ENCODE data around the gene MEGF8.
A peak's percentile ranks its signal among the peaks of the same experiment; 100 is the strongest.
"Not testable (repeated sequence)": the region's sequence is repeated elsewhere in the genome, so short reads cannot be mapped to it uniquely, and the experiment has no call there.

MEGF8 gene

GRCh38 chr19:42335374-42335936, 10.0 kb downstream of the MEGF8 start:
- TF ChIP-seq Cebpa-rat (IDR thresholded peaks at IDR 0.05), result no peak
- no peaks in the 10 kb centered on the region for H3K9me3 ChIP-seq
- peaks cover 52% of the 10 kb centered on the region for H4K20me1 ChIP-seq
- H3K4me2 ChIP-seq, result no peak overlapping the region
- H3K27me3 ChIP-seq, result no peaks in the 10 kb centered on the region
- 0 out of 2 replicates have a peak overlapping the region, but pooled peaks have one; percentile 34 for H3K9ac ChIP-seq
- H3K4me3 ChIP-seq, result no peak overlapping the region
- peaks cover 12% of the 10 kb centered on the region; the same call in 1 of the 2 replicates for H3K4me1 ChIP-seq
- peaks cover 59% of the 10 kb centered on the region for H3K36me3 ChIP-seq
- no peak overlapping the region for H3K27ac ChIP-seq

GRCh38 chr19:42335971-42336370, 10.5 kb downstream of the MEGF8 start:
- H3K36me3 ChIP-seq, result peaks cover 64% of the 10 kb centered on the region
- no peak overlapping the region for H3K9ac ChIP-seq
- H3K27me3 ChIP-seq, result no peaks in the 10 kb centered on the region
- H3K4me2 ChIP-seq, result no peak overlapping the region
- H3K27ac ChIP-seq, result no peak overlapping the region
- TF ChIP-seq Cebpa-rat (IDR thresholded peaks at IDR 0.05), result no peak
- no peaks in the 10 kb centered on the region for H3K9me3 ChIP-seq
- peaks cover 12% of the 10 kb centered on the region; the same call in 1 of the 2 replicates for H3K4me1 ChIP-seq
- peaks cover 47% of the 10 kb centered on the region for H4K20me1 ChIP-seq
- H3K4me3 ChIP-seq, result no peak overlapping the region

GRCh38 chr19:42339126-42339860, 13.9 kb downstream of the MEGF8 start:
- not testable (repeated sequence) for H3K4me1 ChIP-seq, H3K9me3 ChIP-seq, H3K4me3 ChIP-seq, H3K4me2 ChIP-seq, H3K27ac ChIP-seq, H3K9ac ChIP-seq, H3K27me3 ChIP-seq
- H3K36me3 ChIP-seq, result peaks cover 72% of the 10 kb centered on the region
- H4K20me1 ChIP-seq, result peaks cover 14% of the 10 kb centered on the region

- not testable (repeated sequence) for H3K27me3 ChIP-seq, H3K27ac ChIP-seq, H3K4me2 ChIP-seq, H3K9me3 ChIP-seq, H3K4me3 ChIP-seq, H3K4me1 ChIP-seq, H3K9ac ChIP-seq
- Histone ChIP-seq H3K36me3 (peaks cover 74% of the 10 kb centered on the region), H4K20me1 (peaks cover 11% of the 10 kb centered on the region)
Measured at GRCh38 chr19:42339922-42340321, 14.5 kb downstream of the MEGF8 start.

GRCh38 chr19:42343344-42344110, 18.1 kb downstream of the MEGF8 start:
- Histone ChIP-seq H3K9ac (no peak overlapping the region), H3K4me2 (no peak overlapping the region), H3K27ac (no peak overlapping the region), H3K36me3 (peaks cover 72% of the 10 kb centered on the region), H3K27me3 (no peaks in the 10 kb centered on the region), H3K4me3 (no peak overlapping the region), H3K9me3 (no peaks in the 10 kb centered on the region), H3K4me1 (no peaks in the 10 kb centered on the region), H4K20me1 (no peaks in the 10 kb centered on the region)
- no peak for TF ChIP-seq Cebpa-rat (IDR thresholded peaks at IDR 0.05)

GRCh38 chr19:42344336-42344893, 19.0 kb downstream of the MEGF8 start:
- H3K4me3 ChIP-seq, result no peak overlapping the region
- H3K4me2 ChIP-seq, result no peak overlapping the region
- TF ChIP-seq Cebpa-rat (IDR thresholded peaks at IDR 0.05), result no peak
- no peaks in the 10 kb centered on the region for H3K4me1 ChIP-seq
- H3K9ac ChIP-seq, result no peak overlapping the region
- peaks cover 80% of the 10 kb centered on the region for H3K36me3 ChIP-seq
- H4K20me1 ChIP-seq, result no peaks in the 10 kb centered on the region
- no peak overlapping the region for H3K27ac ChIP-seq
- no peaks in the 10 kb centered on the region for H3K27me3 ChIP-seq
- H3K9me3 ChIP-seq, result no peaks in the 10 kb centered on the region

GRCh38 chr19:42345191-42345812, 19.9 kb downstream of the MEGF8 start:
- no peaks in the 10 kb centered on the region for H3K4me1 ChIP-seq
- no peak overlapping the region for H3K9ac ChIP-seq
- H4K20me1 ChIP-seq, result no peaks in the 10 kb centered on the region
- no peaks in the 10 kb centered on the region for H3K27me3 ChIP-seq
- H3K4me2 ChIP-seq, result no peak overlapping the region
- no peaks in the 10 kb centered on the region for H3K9me3 ChIP-seq
- H3K27ac ChIP-seq, result no peak overlapping the region
- TF ChIP-seq Cebpa-rat (IDR thresholded peaks at IDR 0.05), result peak; percentile 42; the same call in 1 of the 2 replicates
- peaks cover 84% of the 10 kb centered on the region for H3K36me3 ChIP-seq
- H3K4me3 ChIP-seq, result no peak overlapping the region

GRCh38 chr19:42348211-42348610, 22.8 kb downstream of the MEGF8 start:
- Histone ChIP-seq H4K20me1 (no peaks in the 10 kb centered on the region), H3K27me3 (no peaks in the 10 kb centered on the region), H3K9ac (no peak overlapping the region), H3K4me2 (no peak overlapping the region), H3K36me3 (peaks cover 72% of the 10 kb centered on the region), H3K9me3 (no peaks in the 10 kb centered on the region), H3K4me3 (no peak overlapping the region), H3K4me1 (peaks cover 13% of the 10 kb centered on the region), H3K27ac (no peak overlapping the region)
- TF ChIP-seq Cebpa-rat (IDR thresholded peaks at IDR 0.05), result no peak

GRCh38 chr19:42349378-42350107, 24.1 kb downstream of the MEGF8 start:
- Histone ChIP-seq H3K36me3 (peaks cover 73% of the 10 kb centered on the region), H3K27me3 (no peaks in the 10 kb centered on the region), H3K4me3 (no peak overlapping the region), H4K20me1 (no peaks in the 10 kb centered on the region), H3K27ac (no peak overlapping the region), H3K4me1 (peaks cover 17% of the 10 kb centered on the region), H3K9me3 (no peaks in the 10 kb centered on the region), H3K4me2 (no peak overlapping the region), H3K9ac (no peak overlapping the region)
- no peak for TF ChIP-seq Cebpa-rat (IDR thresholded peaks at IDR 0.05)

Data from BLaER1 (cell line).